Measurements from ENCODE around the gene FAM131A. TPM values are rescaled to one million over a fixed set of nuclear protein-coding genes. Genes with fewer than 3 reads are reported as not detected.

Gene FAM131A
- total and polyA plus RNA-seq, 9 of the 15 experiments (the other 6 are each of a cell fraction or from before 2014, with no cell fraction given): 0.48 to 11.1 (median 4.3) TPM

GRCh38 chr3:184387174-184387714 lies 49.8 kb downstream of the FAM131A start:
- Histone ChIP-seq H3K79me2 (ENCODE audit: control insufficient read depth, insufficient read depth, low read length) (no peaks in the 10 kb centered on the region), H3K4me2 (ENCODE audit: insufficient read depth, low read length) (no peak overlapping the region), H3K27ac (ENCODE audit: extremely low read depth, low read depth, low read length) (no peak overlapping the region), H3K9me3 (replicated peaks; ENCODE audit: control insufficient read depth, insufficient read depth, low read depth, low read length) (no peaks in the 10 kb centered on the region), H2AFZ (ENCODE audit: low read depth, low read length) (no peak overlapping the region), H3K9ac (ENCODE audit: insufficient read depth in 1 of 2, low read depth in 2 of 2, low read length in 2 of 2) (no peak overlapping the region), H3K4me1 (replicated peaks in 1 of 2; ENCODE audit: control insufficient read depth in 2 of 2, insufficient read depth in 2 of 2, low read length in 2 of 2) (peaks cover 0 to 11% of the 10 kb centered on the region in 2 experiments; a peak in 1 of 5 replicates), H4K20me1 (replicated peaks; ENCODE audit: control insufficient read depth, insufficient read depth, low read length) (peaks cover 5% of the 10 kb centered on the region), H3K36me3 (ENCODE audit: control insufficient read depth, insufficient read depth, low read length) (no peaks in the 10 kb centered on the region), H3K4me3 (no peak overlapping the region), H3K27me3 (ENCODE audit: control insufficient read depth in 2 of 2, insufficient read depth in 2 of 2, low read length in 2 of 2) (peaks cover 16 to 75% of the 10 kb centered on the region in 2 experiments; a peak in 4 of 5 replicates), H3K9me1 (ENCODE audit: control insufficient read depth, insufficient read depth, low read length) (no peaks in the 10 kb centered on the region)
- no TSS peak for BruUV-seq (replicated peaks)
- DNase-seq (ENCODE audit: extremely low read depth in 1 of 4, low spot score in 3 of 4) (no peak), FAIRE-seq (no peak), ATAC-seq (no peak)
- TF ChIP-seq, protein P1, sequence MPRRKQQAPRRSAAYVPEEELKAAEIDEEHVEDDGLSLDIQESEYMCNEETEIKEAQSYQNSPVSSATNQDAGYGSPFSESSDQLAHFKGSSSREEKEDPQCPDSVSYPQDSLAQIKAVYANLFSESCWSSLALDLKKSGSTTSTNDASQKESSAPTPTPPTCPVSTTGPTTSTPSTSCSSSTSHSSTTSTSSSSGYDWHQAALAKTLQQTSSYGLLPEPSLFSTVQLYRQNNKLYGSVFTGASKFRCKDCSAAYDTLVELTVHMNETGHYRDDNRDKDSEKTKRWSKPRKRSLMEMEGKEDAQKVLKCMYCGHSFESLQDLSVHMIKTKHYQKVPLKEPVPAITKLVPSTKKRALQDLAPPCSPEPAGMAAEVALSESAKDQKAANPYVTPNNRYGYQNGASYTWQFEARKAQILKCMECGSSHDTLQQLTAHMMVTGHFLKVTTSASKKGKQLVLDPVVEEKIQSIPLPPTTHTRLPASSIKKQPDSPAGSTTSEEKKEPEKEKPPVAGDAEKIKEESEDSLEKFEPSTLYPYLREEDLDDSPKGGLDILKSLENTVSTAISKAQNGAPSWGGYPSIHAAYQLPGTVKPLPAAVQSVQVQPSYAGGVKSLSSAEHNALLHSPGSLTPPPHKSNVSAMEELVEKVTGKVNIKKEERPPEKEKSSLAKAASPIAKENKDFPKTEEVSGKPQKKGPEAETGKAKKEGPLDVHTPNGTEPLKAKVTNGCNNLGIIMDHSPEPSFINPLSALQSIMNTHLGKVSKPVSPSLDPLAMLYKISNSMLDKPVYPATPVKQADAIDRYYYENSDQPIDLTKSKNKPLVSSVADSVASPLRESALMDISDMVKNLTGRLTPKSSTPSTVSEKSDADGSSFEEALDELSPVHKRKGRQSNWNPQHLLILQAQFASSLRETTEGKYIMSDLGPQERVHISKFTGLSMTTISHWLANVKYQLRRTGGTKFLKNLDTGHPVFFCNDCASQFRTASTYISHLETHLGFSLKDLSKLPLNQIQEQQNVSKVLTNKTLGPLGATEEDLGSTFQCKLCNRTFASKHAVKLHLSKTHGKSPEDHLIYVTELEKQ (CRISPR knock-in tag; IDR thresholded peaks at IDR 0.05): no peak
- TF ChIP-seq JUND (IDR thresholded peaks at IDR 0.05; ENCODE audit: borderline replicate concordance, low read depth, low read length) (no peak), JUND (tag; IDR thresholded peaks at IDR 0.05; ENCODE audit: borderline replicate concordance, low read depth, low read length) (no peak), GTF2E2 (tag; IDR thresholded peaks at IDR 0.05) (no peak), ZBTB7A (IDR thresholded peaks at IDR 0.05; ENCODE audit: borderline replicate concordance, control insufficient read depth, low read depth, low read length) (no peak), TFAM (CRISPR knock-in tag; conservative IDR thresholded peaks at IDR 0.05) (no peak), XRCC5 (IDR thresholded peaks at IDR 0.05; ENCODE audit: low read depth, low read length) (no peak), DACH1 (IDR thresholded peaks at IDR 0.05; ENCODE audit: partially characterized antibody) (no peak), ZNF444 (CRISPR knock-in tag; IDR thresholded peaks at IDR 0.05) (no peak), KHSRP (IDR thresholded peaks at IDR 0.05) (no peak), NBN (IDR thresholded peaks at IDR 0.05; ENCODE audit: low read depth) (no peak), EWSR1 (IDR thresholded peaks at IDR 0.05; ENCODE audit: borderline replicate concordance, low read depth, partially characterized antibody) (no peak), IFI16 (CRISPR knock-in tag; IDR thresholded peaks at IDR 0.05) (no peak)
- TF ChIP-seq, protein P2, sequence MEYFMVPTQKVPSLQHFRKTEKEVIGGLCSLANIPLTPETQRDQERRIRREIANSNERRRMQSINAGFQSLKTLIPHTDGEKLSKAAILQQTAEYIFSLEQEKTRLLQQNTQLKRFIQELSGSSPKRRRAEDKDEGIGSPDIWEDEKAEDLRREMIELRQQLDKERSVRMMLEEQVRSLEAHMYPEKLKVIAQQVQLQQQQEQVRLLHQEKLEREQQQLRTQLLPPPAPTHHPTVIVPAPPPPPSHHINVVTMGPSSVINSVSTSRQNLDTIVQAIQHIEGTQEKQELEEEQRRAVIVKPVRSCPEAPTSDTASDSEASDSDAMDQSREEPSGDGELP (CRISPR knock-in tag; IDR thresholded peaks at IDR 0.05; ENCODE audit: borderline replicate concordance): no peak
- intact Hi-C loops (cut with micrococcal nuclease) (loop anchor here (10.0 kb wide), 1 partner anchor 328 kb away; the partner anchor contains the start of gene MAGEF1), in situ Hi-C loops (cut with MboI) (no loop called here)
- 18% methylated on average over 12 of the region's 12 CpGs for WGBS (ENCODE audit: insufficient coverage, low coverage, missing lambda C conversion rate)
- ChIA-PET CTCF (ENCODE audit: low intra/inter-chr PET ratio) (no interaction called here), POLR2A (interaction anchor here (0.6 to 1.6 kb wide), 3 partner anchors 14 to 778 kb away, joined by 3 to 4 read pairs (median 4); no protein-coding TSS in a partner anchor)
